Measurements from ENCODE around the gene MOB1A.
"Not testable (repeated sequence)": the region's sequence is repeated elsewhere in the genome, so short reads cannot be mapped to it uniquely, and the experiment has no call there.

MOB1A gene

DNA sequence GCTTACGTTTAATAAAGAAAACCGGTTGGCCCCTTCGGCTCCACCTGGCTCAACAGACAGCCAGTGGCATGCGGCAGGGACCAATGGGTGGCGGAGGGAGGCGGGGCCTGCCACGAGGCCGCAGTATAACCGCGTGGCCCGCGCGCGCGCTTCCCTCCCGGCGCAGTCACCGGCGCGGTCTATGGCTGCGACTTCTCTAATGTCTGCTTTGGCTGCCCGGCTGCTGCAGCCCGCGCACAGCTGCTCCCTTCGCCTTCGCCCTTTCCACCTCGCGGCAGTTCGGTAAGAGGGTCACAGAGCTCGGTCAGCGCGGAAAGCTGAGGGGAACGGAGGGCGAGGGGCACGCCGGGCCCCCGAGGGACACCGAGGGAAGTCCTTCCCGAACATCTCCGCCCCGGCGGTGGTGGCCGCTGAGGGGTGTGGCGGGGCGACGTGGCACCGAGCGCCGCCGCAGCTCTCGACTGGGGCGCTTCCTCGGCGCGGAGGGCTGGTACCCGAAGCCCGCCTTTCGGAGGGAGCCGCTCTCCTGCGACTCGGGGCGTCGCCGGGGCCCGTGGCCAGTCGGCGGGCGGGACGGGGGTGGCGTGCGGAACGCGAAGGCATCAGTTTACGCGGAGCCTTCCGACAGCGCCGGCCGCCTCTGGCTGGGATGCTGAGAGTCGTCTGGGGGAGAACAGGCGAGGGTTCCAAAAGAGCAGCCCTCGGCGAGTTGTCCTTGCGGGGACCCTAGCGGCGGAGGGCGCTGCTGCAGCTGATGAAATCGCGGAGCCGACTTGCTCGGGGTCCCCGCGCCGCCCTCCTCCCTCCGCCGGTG, 20.0 kb upstream of the MOB1A start, which contains the start of gene MTHFD2:
Gene MTHFD2, plus strand, starts transcription at position 155 of the 814 bp plus-strand sequence. Its CDS starts 27 bp downstream, at position 182.
- peak; percentile 97 to 99 (median 98) for DNase-seq

DNA sequence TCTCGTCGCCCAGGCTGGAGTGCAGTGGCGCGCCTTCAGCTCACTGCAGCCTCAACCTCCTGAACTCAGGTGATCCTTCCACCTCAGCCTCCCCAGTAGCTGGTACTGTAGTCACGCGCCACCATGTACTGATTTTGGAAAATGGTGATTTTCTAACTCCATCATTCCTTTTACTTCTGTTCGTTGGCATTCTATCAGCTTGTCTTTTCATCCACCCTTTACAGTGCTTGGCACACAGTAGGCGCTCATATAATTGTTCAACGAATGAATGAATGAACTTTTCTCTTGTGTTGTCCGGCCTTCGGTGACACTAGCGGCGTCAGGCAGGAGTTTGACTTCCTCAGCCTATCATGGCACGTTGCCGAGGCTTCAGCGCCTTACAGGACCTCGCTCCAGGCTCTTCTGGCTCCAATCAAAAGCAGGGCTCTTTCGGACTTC, 19.4 kb upstream of the MOB1A start:
- no peak for DNase-seq

DNA sequence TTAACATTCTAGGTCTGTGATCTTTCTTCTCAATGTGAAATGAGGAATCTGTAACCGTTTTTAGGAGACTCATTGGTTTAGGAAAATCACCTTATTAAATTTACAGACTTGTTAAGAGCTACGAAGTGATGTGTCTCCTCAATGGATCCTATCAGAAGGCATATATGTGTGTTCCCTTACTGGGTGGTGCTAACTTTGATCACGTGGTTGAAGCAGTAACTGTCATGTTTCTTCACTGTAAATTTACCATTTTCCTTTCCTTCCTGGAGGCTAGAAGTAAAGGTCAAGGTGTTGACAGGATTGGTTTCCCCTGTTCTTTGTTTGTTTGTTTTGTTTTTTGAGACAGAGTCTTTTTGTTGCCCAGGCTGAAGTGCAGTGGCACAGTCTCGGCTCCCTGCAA, 18.4 kb upstream of the MOB1A start:
- DNase-seq: no peak

DNA sequence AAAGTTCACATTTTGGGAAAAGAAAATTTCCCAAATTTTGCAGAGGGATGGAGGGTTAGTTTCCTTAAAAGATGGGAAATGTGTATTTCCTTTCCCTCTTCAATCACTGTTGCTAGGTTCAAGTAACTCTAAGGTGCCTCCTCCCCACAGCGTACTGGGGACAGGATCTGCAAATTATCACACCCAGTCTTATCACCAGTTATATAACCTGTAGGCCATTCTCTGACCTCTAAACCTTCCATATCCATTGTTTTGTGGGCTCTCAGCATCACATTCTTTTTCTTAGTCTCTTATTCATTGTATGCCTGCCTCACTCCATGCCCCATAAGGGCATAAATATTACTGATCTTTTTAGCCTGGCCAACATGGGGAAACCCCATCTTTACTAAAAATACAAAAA, 16.1 kb upstream of the MOB1A start:
- no peak for DNase-seq

DNA sequence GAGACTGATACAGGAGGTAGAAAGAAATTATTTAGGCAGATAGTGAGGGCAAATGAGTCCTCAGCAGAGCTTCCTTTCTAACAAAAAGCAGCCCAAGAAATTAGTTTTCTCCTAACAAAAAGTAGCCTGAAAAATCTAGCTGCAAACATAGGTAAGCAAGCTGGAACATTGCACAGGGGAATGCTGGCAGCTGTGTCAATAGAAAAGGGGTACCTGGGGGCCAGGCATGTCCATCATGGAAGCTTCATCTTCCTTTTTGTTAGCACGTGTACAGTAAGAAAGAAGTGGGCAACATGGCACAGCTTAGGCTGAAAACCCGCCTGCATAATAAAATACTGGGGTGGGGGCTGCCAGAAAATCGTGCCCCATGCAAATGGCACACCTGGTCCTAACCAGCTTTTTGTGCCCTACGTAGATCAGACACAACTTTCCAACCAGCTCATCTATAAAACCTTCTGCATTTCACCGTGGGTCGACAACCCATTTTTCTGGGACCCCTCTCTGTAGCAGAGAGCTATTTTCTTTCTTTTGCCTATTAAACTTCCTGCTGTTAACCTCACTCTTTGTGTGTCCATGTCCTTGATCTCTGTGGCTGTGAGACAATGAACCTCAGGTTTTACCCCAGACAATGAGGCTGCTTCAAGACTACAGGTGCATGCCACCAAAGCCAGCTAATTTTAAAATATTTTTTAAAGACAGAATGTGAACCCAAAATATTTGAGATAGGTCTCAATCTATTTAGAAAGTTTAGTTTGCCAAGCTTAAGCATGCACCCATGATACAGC, 13.1 kb upstream of the MOB1A start:
- DNase-seq: no peak

DNA sequence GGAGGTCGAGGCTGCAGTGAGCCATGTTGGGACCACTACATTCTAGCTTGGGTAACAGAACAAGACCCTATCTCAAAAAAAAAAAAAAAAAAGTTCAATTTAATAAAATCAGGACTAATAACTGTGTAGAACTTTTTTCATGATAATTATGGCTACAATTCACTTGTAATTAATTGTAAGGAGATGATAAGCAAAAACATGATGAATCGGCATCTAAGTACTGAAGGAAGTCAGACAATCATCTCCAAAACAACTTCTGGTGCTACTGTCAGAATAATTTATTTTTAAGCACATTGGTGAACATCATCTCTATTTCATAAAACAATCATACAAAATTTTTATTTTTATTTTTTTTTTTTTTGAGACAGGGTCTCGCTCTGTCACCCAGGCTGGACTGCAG, 10.0 kb upstream of the MOB1A start:
- DNase-seq: peak in 1 of 3 donors; percentile 17

DNA sequence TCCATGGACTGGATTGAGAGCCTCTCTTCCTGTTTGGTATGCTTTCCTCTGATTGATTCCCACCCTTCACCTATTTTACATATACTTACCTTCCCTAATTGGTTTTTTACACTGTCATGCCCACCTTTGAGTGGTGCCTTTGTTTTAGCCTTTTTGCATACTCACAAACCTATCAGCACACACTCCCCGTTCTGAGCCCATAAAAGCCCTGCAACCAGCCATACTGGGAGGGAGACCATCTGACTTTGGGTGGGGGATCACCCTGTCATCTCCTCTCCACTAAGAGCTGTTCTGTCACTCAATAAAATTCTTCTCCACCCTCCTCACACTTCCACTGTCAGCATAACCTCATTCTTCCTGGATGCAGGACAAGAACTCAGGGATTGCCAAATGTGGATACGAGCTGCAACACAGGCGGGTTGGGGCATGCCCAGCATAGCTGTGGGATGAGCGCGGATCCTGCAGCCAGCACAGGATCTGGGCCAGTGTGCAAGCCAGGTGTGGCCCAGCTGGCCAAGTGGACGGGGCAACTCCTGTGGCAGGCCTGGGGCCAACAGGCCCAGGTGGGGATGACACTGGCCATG, 9.4 kb upstream of the MOB1A start:
- peak in 1 of 3 donors; percentile 17 for DNase-seq

DNA sequence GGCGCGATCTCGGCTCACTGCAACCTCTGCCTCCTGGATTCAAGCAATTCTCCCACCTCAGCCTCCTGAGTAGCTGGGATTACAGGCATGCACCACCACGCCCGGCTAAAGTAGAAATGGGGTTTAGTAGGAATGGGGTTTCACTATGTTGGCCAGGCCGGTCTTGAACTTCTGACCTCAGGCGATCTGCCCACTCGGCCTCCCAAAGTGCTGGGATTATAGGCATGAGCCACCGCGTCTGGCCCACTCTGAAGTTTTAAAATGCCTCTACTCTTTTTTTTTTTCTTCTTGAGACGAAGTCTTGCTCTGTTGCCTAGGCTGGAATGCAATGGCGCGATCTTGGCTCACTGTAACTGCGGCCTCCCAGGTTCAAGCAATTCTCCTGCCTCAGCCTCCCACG, 8.0 kb upstream of the MOB1A start:
- not testable (repeated sequence) for DNase-seq

DNA sequence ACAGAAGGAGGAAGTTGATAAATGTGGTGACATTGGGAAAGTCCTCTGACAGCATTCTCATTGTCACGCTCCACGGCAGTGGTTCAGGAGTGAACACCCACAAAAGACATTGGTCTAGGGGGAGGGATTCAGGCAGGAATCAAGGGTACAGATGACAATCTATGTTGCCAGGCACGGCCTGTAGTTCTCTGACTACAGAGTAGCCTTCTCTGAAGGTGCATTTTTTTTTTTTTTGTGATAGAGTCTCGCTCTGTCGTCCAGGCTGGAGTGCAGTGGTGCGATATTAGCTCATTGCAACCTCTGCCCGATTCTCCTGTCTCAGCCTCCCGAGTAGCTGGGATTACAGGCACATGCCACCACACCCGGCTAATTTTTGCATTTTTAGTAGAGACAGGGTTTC, 7.4 kb upstream of the MOB1A start:
- peak; percentile 91 to 99 (median 97) for DNase-seq

DNA sequence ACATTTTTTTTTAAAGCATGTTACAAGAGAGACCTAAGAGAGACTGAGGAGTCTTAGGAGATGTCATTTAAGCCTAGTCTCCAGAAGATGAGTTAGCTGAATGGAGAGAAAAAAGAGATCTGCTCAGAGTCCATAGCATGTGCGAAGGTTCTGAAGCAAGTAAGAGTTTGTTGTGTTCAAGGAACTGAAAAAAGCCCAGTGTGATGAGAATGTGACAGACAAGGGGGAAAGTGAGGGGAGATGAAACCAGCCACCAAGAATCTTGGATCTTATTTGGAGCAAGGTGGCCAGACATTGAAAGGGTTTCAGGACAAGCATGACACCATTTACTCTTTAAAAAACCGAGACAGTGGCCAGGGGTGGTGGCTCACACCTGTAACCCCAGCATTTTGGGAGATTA, 5.2 kb upstream of the MOB1A start:
- no peak for DNase-seq

DNA sequence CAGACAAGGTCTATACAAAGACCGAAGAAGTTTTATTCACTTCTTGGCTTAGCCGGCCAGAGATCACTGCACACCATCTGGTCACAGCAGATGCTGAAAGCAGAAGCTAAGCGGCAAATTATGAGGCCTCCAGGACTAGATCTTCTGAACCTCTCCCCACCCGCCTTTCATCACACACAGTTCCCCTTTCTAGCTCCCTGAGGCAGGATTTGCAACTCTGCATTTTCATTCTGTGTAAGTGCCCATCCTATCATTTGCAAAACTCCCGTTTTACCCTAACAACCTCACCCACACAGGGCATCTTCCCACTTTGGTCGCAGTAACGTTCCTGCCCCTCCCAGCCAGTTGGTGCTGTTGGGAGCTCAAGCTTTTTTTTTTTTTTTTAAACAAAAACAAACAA, 3.1 kb upstream of the MOB1A start:
- peak; percentile 93 to 98 (median 96) for DNase-seq

DNA sequence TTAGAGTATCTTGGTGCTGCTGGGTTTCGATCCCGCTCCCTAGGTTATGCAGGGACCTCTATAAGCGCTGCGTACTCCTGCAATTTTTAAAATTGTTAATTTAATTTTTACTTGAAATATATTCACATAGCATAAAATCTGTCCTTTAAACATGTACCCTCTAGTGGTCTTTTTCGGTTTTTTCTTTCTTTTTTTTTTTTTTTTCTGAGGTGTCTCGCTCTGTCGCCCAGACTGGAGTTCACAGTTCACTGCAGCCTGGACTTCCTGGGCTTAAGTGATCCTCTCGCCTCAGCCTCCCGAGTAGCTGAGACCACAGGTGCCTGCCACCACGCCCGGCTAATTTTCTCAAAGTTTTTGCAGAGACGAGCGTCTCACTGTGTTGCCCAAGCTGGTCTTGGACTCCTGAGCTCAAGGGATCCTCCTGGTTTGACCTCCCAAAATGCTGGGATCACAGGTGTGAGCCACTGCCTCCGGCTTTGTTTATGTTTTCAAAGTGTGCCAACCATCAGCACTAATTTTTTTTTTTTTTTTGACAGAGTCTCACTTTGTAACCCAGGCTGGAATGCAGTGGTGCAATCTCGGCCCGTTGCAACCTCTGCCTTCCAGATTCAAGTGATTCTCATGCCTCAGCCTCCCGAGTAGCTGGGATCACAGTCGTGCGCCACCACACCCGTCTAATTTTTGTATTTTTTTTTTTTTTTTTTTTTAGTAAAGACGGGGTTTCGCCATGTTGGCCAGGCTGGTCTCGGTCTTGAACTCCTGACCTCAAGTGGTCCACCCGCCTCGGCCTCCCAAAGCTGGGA, 585 bp upstream of the MOB1A start:
- no peak for DNase-seq

DNA sequence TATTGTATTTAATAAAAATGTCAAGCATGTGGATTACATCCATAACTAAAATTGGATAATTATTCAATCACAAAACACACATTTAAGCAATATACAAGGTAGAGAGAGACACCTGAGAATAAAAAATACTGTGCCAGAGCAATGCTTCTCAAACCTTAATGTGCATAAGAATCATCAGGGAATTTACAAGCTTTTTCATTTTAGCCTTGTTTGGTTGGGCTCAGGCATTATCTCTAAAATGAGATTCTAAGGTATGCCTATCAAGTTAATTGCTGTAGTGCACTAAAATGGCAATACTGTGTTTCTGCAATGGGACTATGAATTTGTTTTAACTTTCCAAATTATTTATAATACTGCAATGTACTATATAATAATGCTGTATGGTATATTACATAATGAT, 983 bp downstream of the MOB1A start:
- DNase-seq: no peak

DNA sequence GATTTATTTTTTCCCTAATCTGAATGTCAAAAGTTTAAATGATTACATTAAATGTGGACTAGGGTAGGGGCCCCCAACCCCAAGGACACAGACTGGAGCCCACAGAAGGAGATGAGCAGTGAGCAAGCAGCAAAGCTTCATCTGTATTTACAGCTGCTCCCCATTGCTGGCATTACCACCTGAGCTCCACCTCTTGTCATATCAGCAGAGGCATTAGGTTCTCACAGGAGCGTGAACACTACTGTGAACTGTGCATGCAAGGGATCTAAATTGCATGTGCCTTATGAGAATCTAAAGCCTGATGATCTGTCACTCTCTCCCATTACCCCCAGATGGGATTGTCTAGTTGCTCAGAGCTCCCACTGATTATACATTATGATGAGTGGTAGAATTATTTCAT, 3.8 kb downstream of the MOB1A start:
- no peak for DNase-seq

DNA sequence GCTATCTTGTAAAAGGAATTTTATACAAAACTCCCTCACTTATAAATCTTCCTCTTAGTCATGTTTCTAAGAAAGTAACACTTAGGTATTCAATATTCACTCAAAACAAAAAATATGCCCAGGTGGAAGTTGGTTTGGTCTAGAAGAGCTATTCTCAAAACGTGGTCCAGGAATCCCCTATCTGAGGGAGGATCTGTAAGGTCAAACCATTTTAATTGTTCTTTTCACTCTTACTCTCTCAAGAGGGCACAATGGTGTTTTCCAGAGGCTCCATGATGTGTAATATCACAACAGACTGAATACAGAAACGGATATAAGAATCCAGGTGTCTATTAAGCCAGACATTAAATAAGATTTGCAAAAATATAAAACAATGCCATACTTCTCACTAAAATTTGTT, 9.9 kb downstream of the MOB1A start:
- DNase-seq: no peak

DNA sequence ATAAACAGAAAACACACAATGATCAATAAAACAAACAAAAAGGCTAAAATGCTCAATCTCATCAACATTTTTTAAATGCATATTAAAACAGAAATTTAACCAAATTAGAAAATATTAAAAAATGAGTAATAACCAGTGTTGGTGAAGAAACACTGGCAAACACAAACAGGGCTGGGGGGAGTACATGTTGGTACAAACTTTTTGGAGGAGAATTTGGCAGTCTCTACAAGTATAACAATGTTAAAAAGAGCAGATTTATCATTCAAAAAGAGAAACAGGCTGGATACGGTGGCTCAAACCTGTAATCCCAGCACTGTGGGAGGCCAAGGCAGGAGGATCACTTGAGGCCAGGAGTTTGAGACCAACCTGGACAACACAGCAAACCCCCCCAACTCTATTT, 13.9 kb downstream of the MOB1A start:
- DNase-seq: no peak

DNA sequence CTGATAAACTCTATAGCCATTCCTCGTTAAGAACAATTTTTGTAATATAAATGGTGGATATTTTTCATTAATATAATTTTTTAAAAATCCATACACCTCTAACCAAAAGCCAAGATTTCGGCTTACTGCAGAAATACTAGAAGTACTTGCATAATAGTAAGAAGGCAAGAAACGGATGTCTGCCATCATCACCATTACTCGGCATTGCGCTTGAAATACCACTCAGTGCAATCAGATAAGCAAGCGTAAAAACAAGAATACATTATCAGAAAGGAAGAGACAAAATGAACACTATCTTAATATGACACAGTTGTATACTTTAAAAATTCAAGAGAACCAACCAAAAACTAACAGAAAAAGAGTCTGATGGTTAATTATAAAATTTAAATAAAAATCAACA, 15.7 kb downstream of the MOB1A start:
- no peak for DNase-seq

DNA sequence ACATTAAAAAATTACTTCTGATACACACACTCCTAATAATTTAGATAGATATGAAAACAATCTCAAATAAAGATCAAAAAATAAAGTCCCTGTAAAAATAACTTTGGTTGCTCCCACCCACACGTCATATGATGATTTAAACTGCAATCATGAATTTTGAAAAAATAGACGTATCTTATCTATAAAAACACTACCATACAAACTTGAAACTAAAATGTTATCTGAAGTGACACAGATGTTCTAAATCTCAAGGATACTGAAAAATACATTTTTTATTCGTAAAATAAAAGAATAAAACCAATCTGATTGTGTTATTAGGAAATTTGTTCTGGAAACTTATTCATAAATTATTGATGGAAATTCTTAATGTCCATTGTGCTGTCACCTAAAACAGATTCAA, 22.8 kb downstream of the MOB1A start:
- DNase-seq: no peak

DNA sequence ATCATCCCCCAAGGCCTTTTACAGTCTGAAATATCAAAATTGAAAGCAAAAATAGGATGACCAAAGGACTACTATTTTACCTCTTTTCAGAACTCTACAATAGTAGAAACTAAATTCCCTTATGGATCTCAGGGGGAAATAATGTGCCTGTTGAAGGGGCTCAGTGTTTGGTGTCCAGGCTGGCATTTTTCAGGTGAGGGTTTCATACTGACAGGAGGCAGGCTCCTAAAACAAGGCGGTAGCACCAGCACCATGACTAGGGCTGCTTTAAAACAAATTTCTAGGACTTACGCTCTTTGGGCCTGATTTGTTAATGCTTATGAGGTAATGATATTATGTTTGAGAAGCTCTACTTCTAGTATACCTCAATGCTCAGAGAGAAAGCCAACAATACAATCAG, 25.7 kb downstream of the MOB1A start:
- DNase-seq: no peak

DNA sequence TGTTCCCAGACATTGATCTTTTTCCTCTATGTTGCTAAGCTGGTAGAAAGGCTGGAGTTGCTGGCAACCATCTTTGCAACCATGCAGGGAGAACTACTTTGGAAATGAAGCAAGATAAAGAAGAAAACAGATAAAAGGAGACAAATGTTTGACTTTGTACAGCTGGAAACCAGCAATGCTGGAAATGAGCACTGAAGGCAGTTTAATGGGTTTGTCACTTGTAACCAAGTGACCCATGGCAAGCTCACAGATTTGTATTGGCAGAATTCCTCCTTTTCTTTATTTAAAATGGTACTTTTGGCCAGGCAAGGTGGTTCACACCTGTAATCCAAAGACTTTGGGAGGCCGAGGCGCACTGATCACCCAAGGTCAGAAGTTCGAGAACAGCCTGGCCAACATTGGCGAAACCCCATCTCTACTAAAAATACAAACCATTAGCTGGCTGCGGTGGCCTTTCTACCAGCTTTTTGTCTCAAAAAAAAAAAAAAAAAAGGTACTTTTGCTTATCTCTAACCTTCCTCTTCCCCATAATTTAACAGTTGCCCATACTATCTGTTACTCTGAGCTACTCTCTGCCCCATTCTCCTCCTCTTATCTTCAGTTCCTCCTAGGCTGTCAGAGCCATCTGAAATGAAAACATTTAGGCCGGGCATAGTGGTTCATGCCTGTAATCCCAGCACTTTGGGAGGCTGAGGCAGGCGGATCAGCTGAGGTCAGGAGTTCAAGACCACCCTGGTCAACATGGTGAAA, 28.9 kb downstream of the MOB1A start:
- DNase-seq: no peak

DNA sequence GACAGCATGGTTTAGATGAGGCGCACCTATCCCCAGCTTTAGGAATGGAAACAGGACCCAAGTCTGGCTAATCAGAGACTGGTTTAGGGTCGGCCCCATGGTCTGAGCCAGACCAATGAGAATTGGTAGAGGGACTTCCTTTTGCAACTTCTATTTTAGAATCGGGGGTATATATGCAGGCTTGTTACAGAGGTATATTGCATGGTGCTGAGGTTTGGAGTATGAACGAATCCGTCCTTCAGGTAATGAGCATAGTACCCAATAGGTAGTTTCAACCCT, 29.5 kb downstream of the MOB1A start:
- DNase-seq: no peak

DNA sequence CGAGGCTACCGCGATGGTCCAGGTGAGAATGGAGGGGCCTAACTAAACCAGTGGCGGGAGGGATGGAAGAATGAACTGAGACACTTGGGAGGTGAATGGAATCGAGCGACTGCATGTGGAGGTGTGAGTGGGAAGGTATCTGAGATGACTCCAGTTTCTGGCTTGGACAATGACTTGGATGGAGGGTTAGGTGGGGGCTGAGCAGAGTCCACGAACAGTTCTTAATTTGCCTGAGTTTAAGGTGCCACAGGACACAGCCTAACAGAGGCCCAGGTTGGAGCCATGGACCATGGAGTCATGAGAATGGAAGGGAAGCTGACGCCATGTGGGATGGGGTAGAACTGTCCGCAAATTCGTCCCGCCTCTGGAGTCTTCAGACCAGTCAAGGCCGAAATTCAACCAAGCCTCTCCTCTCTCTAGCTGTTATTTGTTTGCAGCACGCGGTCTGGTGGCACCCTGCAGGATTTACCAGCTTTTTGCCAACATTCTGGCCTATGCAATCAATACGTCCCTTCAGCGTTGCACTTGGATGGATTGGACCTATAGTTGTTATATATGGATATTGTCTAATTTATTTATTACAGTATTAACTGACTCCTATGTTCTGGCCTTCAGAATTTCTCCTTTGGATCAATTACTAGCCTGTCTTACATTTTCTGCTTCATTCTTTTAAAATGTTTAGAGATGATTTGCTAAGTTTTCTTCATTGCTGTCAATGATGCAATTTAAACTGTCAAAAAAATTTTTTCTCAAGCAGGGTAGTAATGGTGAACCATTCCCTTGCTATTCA, 30.0 kb downstream of the MOB1A start:
- no peak for DNase-seq

Measured in suppressor macrophage treated with lipopolysaccharide for 1 hour (primary cell).